ENCODE results near the gene NARS2. TPM values are rescaled to one million over a fixed set of nuclear protein-coding genes. Genes with fewer than 3 reads are reported as not detected.

The NARS2 gene, protein sequence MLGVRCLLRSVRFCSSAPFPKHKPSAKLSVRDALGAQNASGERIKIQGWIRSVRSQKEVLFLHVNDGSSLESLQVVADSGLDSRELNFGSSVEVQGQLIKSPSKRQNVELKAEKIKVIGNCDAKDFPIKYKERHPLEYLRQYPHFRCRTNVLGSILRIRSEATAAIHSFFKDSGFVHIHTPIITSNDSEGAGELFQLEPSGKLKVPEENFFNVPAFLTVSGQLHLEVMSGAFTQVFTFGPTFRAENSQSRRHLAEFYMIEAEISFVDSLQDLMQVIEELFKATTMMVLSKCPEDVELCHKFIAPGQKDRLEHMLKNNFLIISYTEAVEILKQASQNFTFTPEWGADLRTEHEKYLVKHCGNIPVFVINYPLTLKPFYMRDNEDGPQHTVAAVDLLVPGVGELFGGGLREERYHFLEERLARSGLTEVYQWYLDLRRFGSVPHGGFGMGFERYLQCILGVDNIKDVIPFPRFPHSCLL
- 14.6 and 20.6 TPM in 2 replicates for total RNA-seq

DNA sequence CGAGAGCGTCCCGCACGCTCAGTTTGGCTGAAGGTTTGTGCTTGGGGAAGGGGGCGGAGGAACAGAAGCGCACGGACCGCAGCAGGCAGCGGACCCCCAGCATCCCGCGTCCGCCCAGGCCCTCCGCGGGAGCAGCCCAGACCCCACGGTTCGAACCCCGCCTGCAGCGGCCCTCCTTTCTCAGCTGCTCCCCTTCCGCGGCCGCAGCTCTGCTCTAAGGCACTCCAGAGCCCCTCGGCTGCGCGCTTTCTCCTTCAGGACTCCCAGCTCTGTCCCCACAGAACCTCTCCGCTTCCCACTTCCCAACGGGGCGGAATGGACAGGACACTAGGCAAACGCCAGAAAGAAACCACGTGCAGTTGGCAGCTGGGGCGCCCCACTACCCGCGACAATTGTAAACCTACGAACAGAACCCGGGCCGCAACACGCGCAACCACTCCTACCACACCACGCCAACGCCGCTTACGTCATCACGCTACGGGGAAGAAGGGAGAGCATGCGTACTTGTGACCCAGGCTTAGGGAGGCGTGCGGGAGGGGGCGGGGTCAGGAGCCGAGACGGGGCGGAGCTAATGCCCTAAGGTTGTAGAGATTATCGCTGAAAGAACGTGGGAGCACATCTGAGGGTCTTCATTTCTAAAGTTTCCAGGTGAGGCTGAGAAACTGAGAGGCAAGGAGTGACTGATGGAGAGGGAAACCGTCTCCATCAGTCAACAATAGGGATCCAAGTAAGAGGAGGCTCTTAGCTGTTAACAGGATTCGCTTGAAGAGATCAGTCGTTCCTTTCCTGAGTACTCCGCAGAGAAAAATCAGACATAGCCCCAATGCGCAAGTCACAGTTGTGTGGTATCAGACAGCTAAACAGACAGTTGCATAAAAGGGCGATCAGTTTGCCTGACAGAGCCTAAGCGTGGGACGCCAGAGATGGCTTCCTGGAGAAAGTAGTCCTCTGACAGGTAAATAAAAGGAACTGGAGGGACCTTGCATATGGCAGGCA, at the start of gene NARS2:
TSS of gene NARS2 (minus strand) at position 479 of the 996 bp plus-strand sequence. CDS start at position 103, 376 bp downstream.

DNA sequence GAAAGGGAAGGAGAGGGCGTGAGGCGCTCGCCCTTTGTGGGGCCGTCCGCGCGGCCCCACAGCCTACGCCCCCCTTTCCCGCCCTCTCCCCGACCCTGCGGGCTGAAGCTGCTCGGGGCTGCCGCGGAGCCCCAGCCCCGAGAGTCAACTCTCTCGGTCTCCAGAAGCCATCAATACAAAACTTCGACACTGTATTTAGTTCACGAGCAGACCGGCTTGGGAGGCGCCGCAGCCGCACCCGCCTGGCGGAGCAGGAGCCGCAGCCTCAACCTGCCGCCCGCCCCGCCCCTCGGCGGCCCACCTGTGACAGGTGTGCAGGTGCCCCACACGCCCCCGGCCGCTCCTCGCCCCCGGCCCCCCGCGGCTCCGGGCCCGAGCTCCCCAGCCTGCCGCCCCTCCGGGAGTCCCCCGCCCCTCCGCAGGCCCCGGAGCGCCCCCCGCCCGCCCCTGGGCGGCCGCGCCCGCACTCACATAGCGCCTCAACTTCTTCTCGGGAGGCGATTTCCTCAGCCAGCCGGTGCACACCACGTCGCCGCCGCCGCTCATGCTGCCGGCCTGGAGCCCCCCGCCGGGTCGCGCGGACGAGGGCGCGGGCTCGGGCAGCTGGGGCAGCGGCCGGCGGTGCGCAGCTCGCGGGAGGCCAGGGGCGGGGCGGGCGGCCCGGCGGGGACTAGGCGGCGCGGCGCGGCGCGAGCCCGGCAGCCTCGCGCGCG, 157.3 kb downstream of the NARS2 start, which contains the start of gene GAB2:
TSS of gene GAB2 (minus strand) at position 646 of the 713 bp plus-strand sequence. CDS start at position 546, 100 bp downstream.

Other genes starting within 250 kb of the NARS2 start
- gene GAB2, start 157.0 kb downstream of the NARS2 start, total RNA-seq, result 12.8 and 14.0 TPM in 2 replicates